GM18870 (cell line): ENCODE data around the gene DRD4.

Experiments used
- ATAC-seq: cut with Tn5 transposase; IDR thresholded peaks from one replicate; pipeline ENCODE4 v1.9.1; 2021; ENCODE audit warnings: moderate library complexity; ENCODE audit not compliant: unreplicated experiment

DRD4 gene

DNA sequence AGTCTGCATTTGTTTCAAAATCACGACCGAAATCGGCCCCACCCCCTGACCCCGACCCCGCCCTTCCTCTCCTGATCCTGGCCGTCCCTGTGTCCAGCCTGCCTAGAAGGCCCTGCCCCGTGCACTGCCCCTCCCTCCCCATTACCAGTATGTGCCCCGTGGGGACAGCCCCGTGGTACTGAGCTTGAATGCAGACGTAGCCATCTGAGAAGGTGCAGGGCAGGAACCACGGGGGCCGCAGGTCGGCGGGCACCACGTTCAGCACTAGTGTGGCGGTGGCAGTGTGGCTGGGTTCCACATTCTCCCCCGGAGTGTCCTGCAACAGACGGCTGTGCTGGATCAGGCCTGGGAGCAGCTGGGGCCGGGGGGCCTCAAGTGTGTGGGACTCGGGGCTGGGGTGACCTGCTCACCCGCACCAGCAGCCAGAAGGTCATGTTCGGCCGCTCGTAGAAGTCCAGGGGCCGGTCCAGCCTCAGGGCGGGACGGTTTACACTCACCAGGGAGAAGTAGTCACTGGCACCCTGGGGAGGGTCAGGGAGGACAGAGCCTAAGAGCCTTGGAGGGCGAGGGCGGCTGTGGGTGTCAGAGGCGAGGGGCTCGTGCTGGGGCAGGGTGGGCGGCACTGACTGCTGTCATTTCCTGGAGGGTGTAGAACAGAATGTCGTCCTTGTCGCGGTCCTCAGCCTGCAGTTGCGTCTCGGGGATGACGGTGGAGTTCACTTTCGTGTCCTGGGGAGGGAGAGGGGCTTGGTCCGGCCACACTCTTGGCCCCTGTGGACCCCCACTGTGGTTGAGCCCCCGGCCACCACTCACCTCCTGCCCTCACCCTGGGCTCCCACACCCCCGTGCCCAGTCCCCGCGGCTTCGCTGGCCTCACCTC is 15.9 kb upstream of the DRD4 start:
- no peak for ATAC-seq

DNA sequence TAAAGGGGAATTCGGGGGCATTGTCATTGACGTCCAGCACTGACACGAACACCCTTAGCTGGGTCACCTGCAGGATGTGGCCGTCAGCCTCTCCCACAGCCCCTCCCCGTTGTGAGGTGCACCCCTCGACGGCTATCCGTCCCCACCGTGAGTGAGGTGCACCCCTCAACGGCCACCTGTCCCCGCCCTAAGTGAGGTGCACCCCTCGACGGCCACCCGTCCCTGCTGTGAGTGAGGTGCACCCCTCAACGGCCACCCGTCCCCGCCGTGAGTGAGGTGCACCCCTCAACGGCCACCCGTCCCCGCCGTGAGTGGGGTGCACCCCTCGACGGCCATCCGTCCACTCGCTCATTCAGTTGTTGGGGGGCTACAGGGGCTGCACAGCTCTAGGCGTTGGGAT is 15.2 kb upstream of the DRD4 start:
- no peak for ATAC-seq

DNA sequence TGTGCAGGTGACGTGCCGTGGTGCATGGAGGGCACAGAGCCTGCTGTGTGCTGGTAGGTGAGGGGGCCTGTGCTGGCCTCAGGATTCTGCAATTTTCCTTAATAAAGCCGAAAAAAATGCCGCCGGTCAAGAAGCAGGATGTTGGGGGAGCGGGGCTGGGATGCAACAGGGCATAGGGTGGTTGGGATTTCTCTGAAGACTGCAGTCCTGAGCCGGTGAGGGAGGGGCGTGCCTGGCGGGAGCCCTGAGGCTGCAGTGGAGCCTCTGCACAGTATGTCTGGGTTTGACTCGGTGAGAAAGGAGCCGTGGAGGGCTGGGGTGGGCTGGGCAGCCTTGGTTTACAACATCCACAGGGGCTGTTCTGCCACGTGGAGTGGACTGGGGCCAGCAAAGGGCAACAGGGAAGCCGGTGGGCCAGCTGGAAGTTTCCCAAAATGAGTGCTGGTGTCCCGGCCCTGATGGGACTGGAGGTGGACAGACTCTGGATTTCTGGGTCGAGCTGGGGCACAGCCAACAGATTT is 13.7 kb upstream of the DRD4 start:
- no peak for ATAC-seq

DNA sequence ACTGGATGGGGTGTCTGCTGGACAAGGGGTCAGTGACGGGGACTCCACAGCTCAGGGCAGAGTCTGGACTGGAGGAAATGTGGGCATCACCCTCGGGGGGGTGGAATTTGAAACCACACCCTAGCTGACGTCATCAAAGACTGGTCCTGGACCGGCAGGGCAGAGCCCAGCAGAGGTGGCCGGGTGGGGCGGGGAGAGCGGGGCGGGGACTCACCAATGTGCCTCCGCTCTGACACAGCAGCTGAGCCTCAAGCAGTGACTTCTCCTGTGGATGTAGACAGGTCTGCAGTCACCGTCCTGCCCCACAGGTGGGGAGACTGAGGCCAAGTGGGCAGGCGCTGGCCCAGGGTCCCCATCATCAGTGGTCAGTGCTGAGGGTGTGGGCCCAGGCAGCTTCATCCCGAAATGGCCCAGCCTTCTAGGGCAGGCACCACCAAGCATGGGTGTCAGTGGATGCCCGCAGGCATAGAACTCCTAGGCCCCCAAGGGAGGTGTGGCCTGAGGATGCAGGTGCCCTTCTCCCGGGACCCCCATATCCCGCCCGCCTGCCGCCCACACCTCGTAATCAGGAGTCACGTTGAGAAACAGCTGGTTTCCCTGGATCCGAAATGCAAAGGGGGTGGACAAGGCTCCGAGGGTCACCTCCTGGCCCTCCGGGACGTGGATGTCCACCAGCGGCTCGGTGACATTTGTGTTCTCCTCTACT is 12.9 kb upstream of the DRD4 start:
- ATAC-seq: no peak

DNA sequence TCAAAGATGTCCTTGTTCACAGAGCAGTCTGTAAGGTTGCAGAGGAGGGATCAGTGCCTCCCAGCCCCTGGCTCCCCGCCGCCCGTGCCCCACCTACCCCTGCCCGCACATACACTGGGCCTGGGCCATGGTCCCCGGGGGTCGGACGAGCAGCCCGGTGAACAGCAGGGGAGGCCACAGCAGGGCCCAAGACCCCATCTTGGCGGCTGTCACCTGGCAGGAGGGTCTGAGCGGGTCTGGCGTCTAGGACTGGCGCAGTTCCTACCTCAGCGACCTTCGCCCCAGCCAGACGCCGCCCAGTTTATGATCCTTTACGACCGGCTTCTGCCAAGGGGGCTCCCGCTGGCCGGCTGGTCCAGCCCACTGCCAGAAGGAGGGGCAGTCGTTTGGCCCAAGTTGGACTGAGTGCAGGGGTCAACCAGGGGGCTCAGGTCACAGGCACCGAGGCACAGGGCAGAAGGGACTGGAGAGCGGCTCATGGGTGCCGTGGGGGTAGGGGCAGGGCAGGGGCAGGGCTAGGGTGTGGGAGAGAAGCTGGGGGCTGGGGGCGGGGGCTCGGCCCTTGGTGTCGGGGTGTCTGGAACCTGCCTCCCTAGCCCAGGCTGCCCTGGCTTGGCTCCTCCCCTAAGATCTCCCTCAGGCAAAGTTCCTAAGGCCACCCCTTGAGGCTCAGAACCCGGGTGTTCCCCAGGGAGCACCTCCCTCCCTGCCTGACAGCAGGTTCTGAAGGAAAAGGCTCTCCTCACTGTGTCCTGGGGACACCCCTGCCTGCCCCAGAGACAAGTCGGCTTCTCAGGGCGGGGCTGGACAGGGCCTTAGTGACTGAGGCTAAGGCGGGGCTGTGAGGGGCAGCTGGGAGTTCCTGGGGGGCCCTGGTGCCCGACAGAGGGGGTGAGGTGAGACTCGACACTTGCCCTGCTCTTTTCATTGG is 12.1 kb upstream of the DRD4 start, which contains the start of gene CDHR5:
Gene CDHR5, minus strand, starts transcription at position 251 of the 931 bp plus-strand sequence. Its CDS starts 53 bp downstream, at position 198.
- ATAC-seq: no peak

DNA sequence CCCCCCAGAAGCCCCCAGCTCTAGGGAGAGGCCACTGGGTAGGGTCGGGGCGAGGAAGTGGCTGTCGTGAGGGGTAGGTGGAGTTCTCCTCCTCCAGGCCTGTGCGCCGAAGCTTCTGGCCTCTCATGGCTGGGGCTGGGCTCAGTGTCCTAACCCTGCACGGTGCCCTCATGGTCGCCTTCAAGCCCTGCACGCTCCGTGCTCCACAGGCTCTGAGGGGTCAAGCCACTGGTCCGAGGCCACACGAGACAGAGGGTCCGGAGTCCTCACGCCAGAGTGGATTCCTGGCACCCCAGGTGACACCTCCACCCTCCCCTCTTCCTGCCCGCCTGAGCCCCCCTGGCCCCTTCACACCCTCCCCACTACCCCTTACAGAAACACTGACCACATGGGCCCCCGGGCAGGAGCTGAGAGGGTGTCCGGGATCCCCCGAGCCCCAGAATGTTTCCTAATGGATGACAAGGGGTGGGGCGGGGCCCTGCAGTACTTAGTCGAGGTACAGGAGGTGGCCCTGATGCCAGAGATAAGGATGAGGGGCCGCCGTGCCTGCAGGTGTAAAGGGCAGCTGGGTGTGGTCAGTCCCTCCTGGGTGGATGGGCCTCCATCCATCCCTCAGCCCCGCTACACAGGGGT is 11.3 kb upstream of the DRD4 start:
- no peak for ATAC-seq

DNA sequence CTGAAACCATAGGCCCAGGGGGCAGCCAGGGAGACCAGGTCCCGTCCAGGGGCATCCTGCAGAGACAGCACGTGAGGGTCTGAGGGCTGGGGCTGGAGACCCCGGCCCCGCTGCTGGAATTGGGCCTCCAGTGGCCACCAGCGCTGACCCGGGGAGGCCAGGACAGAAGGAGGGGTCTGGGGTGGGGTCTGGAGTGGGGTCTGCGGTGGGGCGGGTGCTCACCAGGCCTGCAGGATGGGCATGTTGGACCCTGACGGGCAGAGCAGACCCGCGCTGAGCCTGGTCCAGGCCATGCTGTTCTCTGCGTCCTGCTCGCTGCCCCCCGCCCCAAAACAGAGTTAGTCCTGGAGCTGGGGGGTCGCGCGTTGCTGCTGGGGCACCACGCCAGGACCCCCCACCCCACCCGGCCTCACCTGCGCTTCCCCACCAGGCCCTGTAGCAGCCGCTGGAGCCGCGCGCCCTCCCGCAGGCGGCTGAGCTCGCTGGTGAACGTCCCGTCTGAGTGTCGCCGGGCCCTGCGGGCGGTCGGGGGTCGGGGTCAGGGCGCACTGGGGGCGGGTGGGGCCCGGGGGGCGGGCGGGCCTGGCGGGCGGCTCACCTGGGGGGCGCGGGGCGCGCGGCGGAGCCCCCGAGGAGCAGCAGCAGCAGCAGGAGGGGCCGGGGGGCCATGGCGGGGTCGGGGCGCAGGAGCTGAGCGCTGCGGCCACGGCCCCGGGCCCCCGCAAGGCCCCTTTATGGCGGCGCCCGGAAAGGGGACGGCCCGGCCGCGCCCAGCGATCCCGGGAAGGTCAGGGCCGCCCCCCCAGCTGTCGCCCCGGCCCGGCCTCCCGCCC is 10.4 kb upstream of the DRD4 start, which contains the start of gene SCT:
Gene SCT, minus strand, starts transcription at position 707 of the 833 bp plus-strand sequence. Its CDS starts 38 bp downstream, at position 669.
- no peak for ATAC-seq

DNA sequence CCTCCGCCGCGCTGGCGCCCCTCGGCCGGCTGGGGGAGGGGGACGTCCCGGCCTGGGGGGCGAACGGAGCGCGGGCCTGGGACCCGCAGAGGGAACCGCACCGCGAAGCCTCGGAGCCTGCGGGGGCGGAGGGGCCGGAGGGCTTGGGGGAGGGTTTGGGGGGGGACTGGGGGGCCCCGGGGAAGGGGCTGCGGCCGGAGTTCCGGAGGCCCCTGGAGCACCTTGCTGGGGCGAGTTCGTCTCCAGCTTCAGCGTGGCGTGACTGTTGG is 9.8 kb upstream of the DRD4 start:
- no peak for ATAC-seq

DNA sequence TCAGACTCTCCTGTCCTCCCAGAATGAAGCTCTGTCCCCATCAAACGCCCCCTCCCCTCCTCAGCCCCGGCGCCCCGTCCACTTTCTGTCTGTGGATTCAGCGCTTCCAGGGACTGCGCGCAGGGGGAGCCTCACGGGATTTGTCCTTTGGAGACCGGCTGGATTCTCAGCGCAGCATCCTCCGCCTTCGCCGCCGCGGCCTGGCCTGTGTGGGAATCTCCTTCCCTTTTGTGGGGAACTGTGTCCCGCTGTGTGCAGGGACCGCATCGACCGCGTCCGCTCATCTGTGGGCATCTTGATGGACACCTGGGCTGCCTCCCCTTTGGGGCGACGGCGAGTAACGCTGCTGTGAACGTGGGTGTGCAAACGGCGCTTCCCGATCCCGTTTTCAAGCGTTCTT is 9.0 kb upstream of the DRD4 start:
- no peak for ATAC-seq

DNA sequence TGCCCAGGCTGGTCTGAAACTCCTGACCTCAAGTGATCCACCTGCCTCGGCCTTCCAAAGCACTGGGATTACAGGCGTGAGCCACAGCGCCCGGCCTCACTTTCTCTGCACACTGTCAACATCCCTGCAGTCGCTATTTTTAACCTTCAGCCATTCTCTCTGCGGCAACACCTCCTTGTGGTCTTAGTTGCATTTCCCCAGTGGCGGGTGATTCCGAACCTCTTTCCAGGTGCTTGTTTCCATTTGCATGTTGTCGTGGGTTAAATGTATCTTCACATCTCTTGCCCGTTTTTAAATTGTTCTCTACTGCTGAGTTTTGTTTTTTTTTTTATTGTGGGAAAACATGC is 7.9 kb upstream of the DRD4 start:
- ATAC-seq: no peak

DNA sequence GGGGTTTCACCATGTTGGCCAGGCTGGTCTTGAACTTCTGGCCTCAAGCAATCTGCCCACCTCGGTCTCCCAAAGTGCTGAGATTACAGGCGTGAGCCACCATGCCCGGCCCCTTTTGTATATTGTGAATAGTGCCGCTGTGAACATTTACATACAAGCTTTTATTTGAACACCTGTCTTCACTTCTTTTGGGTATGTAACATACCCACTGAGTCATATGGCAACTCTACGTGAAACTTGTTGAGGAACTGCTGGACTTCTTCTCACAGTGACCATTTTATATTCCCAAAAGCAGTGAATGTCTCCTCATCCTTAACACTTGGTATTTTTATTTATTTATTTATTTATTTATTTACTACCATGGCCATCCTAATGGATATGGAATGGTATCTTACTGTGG is 6.2 kb upstream of the DRD4 start:
- no peak for ATAC-seq

DNA sequence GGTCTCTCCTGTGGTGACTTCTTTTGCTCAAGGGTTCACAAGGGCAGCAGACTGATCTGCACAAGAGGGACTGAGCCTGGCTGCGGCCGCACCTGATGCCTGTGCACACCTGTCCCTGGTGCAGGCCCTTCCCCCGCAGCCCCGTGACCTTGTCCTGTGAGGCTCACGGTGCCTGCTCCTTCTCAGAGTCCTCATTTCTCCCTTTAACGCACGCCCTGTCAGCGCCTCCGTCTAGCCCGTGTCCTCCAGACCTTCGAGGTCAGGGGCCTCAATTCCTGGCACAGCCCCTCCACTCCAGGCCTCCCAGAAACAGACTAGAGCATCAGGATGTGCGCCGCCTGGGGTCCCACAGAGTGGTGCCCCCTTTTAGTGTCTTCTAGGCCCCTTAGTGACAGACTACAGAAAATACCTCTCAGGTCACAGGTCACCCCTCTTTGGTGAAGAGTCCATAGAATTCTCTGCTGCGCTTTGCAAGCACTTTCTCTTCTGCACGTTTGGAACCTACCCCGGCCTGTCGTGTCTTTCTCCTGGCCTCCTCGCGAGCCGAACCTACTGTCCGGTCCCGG is 1.0 kb upstream of the DRD4 start:
- ATAC-seq: no peak

DNA sequence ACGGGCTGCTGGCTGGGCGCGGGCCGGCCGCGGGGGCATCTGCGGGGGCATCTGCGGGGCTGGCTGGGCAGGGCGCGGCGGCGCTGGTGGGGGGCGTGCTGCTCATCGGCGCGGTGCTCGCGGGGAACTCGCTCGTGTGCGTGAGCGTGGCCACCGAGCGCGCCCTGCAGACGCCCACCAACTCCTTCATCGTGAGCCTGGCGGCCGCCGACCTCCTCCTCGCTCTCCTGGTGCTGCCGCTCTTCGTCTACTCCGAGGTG is 194 bp downstream of the DRD4 start:
- ATAC-seq: no peak

DNA sequence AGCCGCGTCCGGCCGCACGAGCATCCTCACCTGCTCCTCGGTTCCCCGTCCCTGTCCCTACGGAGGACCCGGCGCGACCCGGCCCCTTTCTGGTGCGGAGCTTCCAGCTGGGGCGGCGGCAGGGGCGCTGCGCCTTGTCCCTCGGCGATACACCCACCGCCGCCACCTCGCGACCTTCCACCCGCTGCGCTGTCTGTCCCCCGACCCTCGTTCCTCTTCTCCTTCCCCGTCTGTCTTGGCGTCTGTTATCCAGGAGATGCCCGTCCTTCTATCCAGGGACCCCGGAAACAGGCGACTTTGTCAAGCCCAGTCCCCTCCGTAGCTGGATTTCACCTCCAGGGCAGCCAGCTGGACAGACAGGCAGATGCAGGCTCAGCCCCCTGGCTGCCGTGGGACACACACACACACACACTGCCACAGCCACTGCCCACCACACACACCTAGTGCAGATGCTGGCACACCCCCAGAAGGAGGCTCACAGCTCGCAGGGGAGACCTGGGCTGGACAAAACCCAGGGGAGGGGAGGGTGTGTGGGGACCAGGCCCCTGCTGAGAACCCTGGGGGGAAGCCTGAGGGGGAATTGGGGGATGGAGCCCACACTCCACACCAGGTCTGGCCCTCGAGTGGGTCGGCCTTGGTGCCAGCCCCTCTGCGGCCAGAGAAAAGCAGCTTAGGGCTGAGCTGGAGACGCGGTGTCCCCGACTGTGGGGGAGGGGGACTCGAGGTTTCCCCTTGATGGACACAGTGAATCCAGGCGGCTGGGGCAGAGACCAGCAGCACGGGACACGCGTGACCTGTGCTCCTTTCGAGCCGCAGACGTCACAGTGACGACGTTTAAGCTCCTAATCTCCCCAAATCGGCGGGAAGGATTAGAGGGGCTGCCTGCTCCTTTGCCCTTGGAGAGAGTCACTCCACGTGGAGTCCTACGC is 788 bp downstream of the DRD4 start:
- no peak for ATAC-seq

DNA sequence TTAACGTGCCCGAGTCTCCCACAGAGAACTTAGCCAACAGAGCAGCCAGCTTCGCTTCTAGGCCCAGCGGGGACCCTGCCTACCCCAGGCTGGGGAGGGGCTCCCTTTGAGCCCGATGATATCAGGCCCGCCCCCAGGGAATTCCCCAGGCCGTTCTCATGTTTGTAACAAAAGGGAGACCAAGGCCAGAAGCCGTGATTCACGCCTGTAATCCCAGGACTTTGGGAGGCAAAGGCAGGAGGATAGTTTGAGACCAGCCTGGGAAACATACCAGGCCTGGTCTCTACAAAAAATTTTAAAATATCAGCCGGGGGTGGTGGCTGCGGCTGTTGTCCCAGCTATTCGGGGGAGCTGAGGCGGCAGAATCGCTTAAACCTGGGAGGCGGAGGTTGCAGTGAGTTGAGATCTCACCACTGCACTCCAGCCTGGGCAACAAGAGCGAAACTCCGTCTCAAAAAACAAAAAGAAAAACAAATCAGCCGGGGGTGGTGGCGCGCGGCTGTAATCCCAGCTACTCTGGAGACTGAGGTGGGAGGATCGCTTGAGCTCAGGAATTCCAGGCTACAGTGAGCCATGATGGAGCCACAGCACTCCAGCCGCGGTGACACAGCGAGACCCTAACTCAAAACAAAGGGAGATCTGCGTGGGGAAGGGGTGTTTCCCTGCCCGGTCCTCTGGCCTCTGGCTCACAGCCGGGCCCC is 1.7 kb downstream of the DRD4 start:
- ATAC-seq: no peak

DNA sequence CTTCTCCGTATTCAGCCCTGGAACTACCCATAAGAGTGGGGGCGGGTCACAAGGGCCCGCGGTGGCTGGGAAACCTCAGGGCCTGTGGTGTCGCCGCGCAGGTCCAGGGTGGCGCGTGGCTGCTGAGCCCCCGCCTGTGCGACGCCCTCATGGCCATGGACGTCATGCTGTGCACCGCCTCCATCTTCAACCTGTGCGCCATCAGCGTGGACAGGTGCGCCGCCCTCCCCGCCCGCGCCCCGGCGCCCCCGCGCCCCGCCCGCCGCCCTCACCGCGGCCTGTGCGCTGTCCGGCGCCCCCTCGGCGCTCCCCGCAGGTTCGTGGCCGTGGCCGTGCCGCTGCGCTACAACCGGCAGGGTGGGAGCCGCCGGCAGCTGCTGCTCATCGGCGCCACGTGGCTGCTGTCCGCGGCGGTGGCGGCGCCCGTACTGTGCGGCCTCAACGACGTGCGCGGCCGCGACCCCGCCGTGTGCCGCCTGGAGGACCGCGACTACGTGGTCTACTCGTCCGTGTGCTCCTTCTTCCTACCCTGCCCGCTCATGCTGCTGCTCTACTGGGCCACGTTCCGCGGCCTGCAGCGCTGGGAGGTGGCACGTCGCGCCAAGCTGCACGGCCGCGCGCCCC is 2.4 kb downstream of the DRD4 start:
- no peak for ATAC-seq

DNA sequence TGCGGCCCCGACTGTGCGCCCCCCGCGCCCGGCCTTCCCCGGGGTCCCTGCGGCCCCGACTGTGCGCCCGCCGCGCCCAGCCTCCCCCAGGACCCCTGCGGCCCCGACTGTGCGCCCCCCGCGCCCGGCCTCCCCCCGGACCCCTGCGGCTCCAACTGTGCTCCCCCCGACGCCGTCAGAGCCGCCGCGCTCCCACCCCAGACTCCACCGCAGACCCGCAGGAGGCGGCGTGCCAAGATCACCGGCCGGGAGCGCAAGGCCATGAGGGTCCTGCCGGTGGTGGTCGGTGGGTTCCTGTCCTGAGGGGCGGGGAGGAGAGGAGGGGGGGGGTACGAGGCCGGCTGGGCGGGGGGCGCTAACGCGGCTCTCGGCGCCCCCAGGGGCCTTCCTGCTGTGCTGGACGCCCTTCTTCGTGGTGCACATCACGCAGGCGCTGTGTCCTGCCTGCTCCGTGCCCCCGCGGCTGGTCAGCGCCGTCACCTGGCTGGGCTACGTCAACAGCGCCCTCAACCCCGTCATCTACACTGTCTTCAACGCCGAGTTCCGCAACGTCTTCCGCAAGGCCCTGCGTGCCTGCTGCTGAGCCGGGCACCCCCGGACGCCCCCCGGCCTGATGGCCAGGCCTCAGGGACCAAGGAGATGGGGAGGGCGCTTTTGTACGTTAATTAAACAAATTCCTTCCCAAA is 3.1 kb downstream of the DRD4 start:
- ATAC-seq: no peak
